HG03066 (cell line): ENCODE measurements around the gene SLC50A1.

Experiments
- ATAC-seq: cut with Tn5 transposase; IDR thresholded peaks from one replicate; pipeline ENCODE4 v1.9.1; 2021; ENCODE audit warnings: low read depth; ENCODE audit not compliant: unreplicated experiment

Gene SLC50A1

GRCh38 chr1:155182052-155182550 lies 46.4 kb downstream of the SLC50A1 start:
- no peak for ATAC-seq

GRCh38 chr1:155183775-155184221 lies 48.1 kb downstream of the SLC50A1 start:
- no peak for ATAC-seq

- no peak for ATAC-seq
Observed at GRCh38 chr1:155184351-155184811, 48.7 kb downstream of the SLC50A1 start.

GRCh38 chr1:155184835-155185782 lies 49.5 kb downstream of the SLC50A1 start:
- peak; percentile 86 for ATAC-seq

GRCh38 chr1:155185783-155186066 lies 50.1 kb downstream of the SLC50A1 start:
- no peak for ATAC-seq

- ATAC-seq, result no peak
Observed at GRCh38 chr1:155186067-155186793, 50.6 kb downstream of the SLC50A1 start.

- no peak for ATAC-seq
Observed at GRCh38 chr1:155186794-155187455, 51.3 kb downstream of the SLC50A1 start.

- no peak for ATAC-seq
Observed at GRCh38 chr1:155187456-155187891, 51.8 kb downstream of the SLC50A1 start.

GRCh38 chr1:155188268-155188667 lies 52.6 kb downstream of the SLC50A1 start:
- ATAC-seq, result no peak
